VCaP (cell line): Measurements from ENCODE around the gene TBP.
"Not testable (repeated sequence)": the region's sequence is repeated elsewhere in the genome, so short reads cannot be mapped to it uniquely, and the experiment has no call there.

ENCODE experiments used
- H3K27ac ChIP-seq: fragments of 450-650 bp; 2 replicates; pipeline ENCODE4 v1.5.1; 2017
- CTCF ChIP-seq: fragments of 450-650 bp; conservative IDR thresholded peaks from 2 replicates; pipeline ENCODE4 v1.5.1; 2017; ENCODE audit warnings: mild to moderate bottlenecking, moderate library complexity

Gene TBP

GRCh38 chr6:170554013-170554795, at the start of gene TBP:
Gene TBP (plus strand): TSS chr6:170554369. CDS start chr6:170557030, 2,661 bp downstream.
- no peak for TF ChIP-seq CTCF
- peak within 1 kb of the TSS; percentile 96 for H3K27ac ChIP-seq

- no peak for TF ChIP-seq CTCF
Measured at GRCh38 chr6:170504479-170504878, 49.7 kb upstream of the TBP start.

GRCh38 chr6:170505306-170505705, 48.9 kb upstream of the TBP start:
- TF ChIP-seq CTCF, result no peak
- H3K27ac ChIP-seq, result no peak overlapping the region

More at GRCh38 chr6:170504479-170504878, 49.7 kb upstream of the TBP start:
- H3K27ac ChIP-seq, result no peak overlapping the region

GRCh38 chr6:170506446-170506845, 47.7 kb upstream of the TBP start:
- TF ChIP-seq CTCF, result no peak
- no peak overlapping the region for H3K27ac ChIP-seq

GRCh38 chr6:170507728-170508127, 46.4 kb upstream of the TBP start:
- not testable (repeated sequence) for H3K27ac ChIP-seq

- H3K27ac ChIP-seq, result not testable (repeated sequence)
Measured at GRCh38 chr6:170508275-170508674, 45.9 kb upstream of the TBP start.

GRCh38 chr6:170508892-170509722, 45.1 kb upstream of the TBP start:
- not testable (repeated sequence) for H3K27ac ChIP-seq

GRCh38 chr6:170509723-170510018, 44.5 kb upstream of the TBP start:
- no peak overlapping the region for H3K27ac ChIP-seq
- TF ChIP-seq CTCF, result no peak

GRCh38 chr6:170510631-170511030, 43.5 kb upstream of the TBP start:
- no peak for TF ChIP-seq CTCF
- no peak overlapping the region for H3K27ac ChIP-seq
